Measurements from ENCODE around the gene DUSP14. TPM values are rescaled to one million over a fixed set of nuclear protein-coding genes. Genes with fewer than 3 reads are reported as not detected.

Gene DUSP14
- total and polyA plus RNA-seq, 9 of the 15 experiments (the other 6 are each of a cell fraction or from before 2014, with no cell fraction given) = 20.2 to 74.0 (median 31.8) TPM

- peak; percentile 65 for TF ChIP-seq TEAD4 (IDR thresholded peaks at IDR 0.05; ENCODE audit: low read length)
- no peak for TF ChIP-seq TEAD4 (CRISPR knock-in tag; IDR thresholded peaks at IDR 0.05; ENCODE audit: borderline replicate concordance)
- TF ChIP-seq HDGF (IDR thresholded peaks at IDR 0.05) = 0 out of 2 replicates have a peak, but pooled peaks have one; percentile 36
- TF ChIP-seq TEAD2 (tag; IDR thresholded peaks at IDR 0.05) = 0 out of 2 replicates have a peak, but pooled peaks have one; percentile 21
- TF ChIP-seq ADNP (tag; IDR thresholded peaks at IDR 0.05) = peak; percentile 60; the same call in 1 of the 2 replicates
- TF ChIP-seq ZNF239 (CRISPR knock-in tag; IDR thresholded peaks at IDR 0.05) = no peak
- TF ChIP-seq CREB1 (IDR thresholded peaks at IDR 0.05) = peak; percentile 46
- TF ChIP-seq CREB1 (CRISPR knock-in tag; IDR thresholded peaks at IDR 0.05) = no peak
- peak; percentile 46; the same call in 1 of the 2 replicates for TF ChIP-seq DPF2 (IDR thresholded peaks at IDR 0.05)
- 0 out of 2 replicates have a peak, but pooled peaks have one; percentile 13 for TF ChIP-seq C11orf30 (IDR thresholded peaks at IDR 0.05; ENCODE audit: low read depth)
- peak; percentile 38; the same call in 1 of the 2 replicates for TF ChIP-seq RBFOX2 (IDR thresholded peaks at IDR 0.05; ENCODE audit: low read depth, low read length)
- TF ChIP-seq FOSL1 (tag; conservative IDR thresholded peaks at IDR 0.05) = peak; percentile 94
- TF ChIP-seq ZNF75A (CRISPR knock-in tag; IDR thresholded peaks at IDR 0.05) = no peak
- TF ChIP-seq ZNF695 (CRISPR knock-in tag; IDR thresholded peaks at IDR 0.05) = no peak
- no peak for TF ChIP-seq HDAC8 (tag; IDR thresholded peaks at IDR 0.05)
- TF ChIP-seq EP300 (IDR thresholded peaks at IDR 0.05; ENCODE audit: low read length) = 0 out of 2 replicates have a peak, but pooled peaks have one; percentile 3
- TF ChIP-seq, protein P1, sequence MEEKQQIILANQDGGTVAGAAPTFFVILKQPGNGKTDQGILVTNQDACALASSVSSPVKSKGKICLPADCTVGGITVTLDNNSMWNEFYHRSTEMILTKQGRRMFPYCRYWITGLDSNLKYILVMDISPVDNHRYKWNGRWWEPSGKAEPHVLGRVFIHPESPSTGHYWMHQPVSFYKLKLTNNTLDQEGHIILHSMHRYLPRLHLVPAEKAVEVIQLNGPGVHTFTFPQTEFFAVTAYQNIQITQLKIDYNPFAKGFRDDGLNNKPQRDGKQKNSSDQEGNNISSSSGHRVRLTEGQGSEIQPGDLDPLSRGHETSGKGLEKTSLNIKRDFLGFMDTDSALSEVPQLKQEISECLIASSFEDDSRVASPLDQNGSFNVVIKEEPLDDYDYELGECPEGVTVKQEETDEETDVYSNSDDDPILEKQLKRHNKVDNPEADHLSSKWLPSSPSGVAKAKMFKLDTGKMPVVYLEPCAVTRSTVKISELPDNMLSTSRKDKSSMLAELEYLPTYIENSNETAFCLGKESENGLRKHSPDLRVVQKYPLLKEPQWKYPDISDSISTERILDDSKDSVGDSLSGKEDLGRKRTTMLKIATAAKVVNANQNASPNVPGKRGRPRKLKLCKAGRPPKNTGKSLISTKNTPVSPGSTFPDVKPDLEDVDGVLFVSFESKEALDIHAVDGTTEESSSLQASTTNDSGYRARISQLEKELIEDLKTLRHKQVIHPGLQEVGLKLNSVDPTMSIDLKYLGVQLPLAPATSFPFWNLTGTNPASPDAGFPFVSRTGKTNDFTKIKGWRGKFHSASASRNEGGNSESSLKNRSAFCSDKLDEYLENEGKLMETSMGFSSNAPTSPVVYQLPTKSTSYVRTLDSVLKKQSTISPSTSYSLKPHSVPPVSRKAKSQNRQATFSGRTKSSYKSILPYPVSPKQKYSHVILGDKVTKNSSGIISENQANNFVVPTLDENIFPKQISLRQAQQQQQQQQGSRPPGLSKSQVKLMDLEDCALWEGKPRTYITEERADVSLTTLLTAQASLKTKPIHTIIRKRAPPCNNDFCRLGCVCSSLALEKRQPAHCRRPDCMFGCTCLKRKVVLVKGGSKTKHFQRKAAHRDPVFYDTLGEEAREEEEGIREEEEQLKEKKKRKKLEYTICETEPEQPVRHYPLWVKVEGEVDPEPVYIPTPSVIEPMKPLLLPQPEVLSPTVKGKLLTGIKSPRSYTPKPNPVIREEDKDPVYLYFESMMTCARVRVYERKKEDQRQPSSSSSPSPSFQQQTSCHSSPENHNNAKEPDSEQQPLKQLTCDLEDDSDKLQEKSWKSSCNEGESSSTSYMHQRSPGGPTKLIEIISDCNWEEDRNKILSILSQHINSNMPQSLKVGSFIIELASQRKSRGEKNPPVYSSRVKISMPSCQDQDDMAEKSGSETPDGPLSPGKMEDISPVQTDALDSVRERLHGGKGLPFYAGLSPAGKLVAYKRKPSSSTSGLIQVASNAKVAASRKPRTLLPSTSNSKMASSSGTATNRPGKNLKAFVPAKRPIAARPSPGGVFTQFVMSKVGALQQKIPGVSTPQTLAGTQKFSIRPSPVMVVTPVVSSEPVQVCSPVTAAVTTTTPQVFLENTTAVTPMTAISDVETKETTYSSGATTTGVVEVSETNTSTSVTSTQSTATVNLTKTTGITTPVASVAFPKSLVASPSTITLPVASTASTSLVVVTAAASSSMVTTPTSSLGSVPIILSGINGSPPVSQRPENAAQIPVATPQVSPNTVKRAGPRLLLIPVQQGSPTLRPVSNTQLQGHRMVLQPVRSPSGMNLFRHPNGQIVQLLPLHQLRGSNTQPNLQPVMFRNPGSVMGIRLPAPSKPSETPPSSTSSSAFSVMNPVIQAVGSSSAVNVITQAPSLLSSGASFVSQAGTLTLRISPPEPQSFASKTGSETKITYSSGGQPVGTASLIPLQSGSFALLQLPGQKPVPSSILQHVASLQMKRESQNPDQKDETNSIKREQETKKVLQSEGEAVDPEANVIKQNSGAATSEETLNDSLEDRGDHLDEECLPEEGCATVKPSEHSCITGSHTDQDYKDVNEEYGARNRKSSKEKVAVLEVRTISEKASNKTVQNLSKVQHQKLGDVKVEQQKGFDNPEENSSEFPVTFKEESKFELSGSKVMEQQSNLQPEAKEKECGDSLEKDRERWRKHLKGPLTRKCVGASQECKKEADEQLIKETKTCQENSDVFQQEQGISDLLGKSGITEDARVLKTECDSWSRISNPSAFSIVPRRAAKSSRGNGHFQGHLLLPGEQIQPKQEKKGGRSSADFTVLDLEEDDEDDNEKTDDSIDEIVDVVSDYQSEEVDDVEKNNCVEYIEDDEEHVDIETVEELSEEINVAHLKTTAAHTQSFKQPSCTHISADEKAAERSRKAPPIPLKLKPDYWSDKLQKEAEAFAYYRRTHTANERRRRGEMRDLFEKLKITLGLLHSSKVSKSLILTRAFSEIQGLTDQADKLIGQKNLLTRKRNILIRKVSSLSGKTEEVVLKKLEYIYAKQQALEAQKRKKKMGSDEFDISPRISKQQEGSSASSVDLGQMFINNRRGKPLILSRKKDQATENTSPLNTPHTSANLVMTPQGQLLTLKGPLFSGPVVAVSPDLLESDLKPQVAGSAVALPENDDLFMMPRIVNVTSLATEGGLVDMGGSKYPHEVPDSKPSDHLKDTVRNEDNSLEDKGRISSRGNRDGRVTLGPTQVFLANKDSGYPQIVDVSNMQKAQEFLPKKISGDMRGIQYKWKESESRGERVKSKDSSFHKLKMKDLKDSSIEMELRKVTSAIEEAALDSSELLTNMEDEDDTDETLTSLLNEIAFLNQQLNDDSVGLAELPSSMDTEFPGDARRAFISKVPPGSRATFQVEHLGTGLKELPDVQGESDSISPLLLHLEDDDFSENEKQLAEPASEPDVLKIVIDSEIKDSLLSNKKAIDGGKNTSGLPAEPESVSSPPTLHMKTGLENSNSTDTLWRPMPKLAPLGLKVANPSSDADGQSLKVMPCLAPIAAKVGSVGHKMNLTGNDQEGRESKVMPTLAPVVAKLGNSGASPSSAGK (IDR thresholded peaks at IDR 0.05) = peak; percentile 97
- peak; percentile 62 for TF ChIP-seq POLR2A (conservative IDR thresholded peaks at IDR 0.05)
- no peak for TF ChIP-seq EGR1 (conservative IDR thresholded peaks at IDR 0.05)
These were observed 1.2 kb downstream of the DUSP14 start (continued) for GRCh38 chr17:37490638-37491614.
